ENCODE measurements around the gene AIMP2. TPM values are rescaled to one million over a fixed set of nuclear protein-coding genes. Genes with fewer than 3 reads are reported as not detected.
"Not testable (repeated sequence)": the region's sequence is repeated elsewhere in the genome, so short reads cannot be mapped to it uniquely, and the experiment has no call there.

AIMP2 gene
- total RNA-seq, 1 donor from 2014 or later = 38.4 TPM

DNA sequence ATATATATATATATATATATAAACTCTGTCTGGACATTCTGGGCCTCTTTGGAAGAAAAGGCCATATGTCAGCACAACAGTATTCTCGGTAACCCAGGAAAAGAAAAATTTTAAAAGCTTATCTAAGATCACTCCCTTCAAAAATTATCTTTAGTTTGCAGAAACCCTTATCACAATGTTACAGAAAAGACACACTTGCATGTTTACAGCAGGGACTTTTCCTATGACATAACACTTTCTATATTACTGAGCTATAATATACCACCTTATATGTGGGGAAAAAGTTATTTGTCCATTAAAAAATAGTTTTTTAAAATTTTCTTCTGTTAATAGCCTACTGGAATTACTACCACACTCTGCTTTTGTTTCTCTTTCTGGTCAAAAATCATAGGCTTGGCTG, 47.5 kb downstream of the AIMP2 start:
- no peak overlapping the region for H3K27ac Mint-ChIP-seq
- peaks cover 16% of the 10 kb centered on the region for H3K4me1 Mint-ChIP-seq
- H3K9me3 Mint-ChIP-seq = no peaks in the 10 kb centered on the region
- H3F3A ChIP-seq (ENCODE audit: low read depth) = peaks cover 10% of the 10 kb centered on the region
- H3K9me3 ChIP-seq (ENCODE audit: low read depth) = no peaks in the 10 kb centered on the region
- H2AFZ ChIP-seq (replicated peaks) = no peak overlapping the region
- no peaks in the 10 kb centered on the region for H3K27me3 Mint-ChIP-seq (ENCODE audit: insufficient read depth, low read depth)
- peaks cover 12% of the 10 kb centered on the region for H3K4me1 ChIP-seq
- H3K27me3 ChIP-seq = no peaks in the 10 kb centered on the region
- peak overlapping the region; percentile 96 for H3K4me2 ChIP-seq
- peaks cover 7% of the 10 kb centered on the region for H3K36me3 Mint-ChIP-seq
- H3K27ac ChIP-seq = no peak overlapping the region
- peaks cover 68% of the 10 kb centered on the region for H3K79me2 ChIP-seq (ENCODE audit: low read depth)
- TF ChIP-seq, protein P1, sequence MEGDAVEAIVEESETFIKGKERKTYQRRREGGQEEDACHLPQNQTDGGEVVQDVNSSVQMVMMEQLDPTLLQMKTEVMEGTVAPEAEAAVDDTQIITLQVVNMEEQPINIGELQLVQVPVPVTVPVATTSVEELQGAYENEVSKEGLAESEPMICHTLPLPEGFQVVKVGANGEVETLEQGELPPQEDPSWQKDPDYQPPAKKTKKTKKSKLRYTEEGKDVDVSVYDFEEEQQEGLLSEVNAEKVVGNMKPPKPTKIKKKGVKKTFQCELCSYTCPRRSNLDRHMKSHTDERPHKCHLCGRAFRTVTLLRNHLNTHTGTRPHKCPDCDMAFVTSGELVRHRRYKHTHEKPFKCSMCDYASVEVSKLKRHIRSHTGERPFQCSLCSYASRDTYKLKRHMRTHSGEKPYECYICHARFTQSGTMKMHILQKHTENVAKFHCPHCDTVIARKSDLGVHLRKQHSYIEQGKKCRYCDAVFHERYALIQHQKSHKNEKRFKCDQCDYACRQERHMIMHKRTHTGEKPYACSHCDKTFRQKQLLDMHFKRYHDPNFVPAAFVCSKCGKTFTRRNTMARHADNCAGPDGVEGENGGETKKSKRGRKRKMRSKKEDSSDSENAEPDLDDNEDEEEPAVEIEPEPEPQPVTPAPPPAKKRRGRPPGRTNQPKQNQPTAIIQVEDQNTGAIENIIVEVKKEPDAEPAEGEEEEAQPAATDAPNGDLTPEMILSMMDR (IDR thresholded peaks at IDR 0.05) = no peak
- TF ChIP-seq EZH2 (IDR thresholded peaks at IDR 0.05) (no peak), EZH2phosphoT487 (IDR thresholded peaks at IDR 0.05) (no peak)
- peaks cover 6% of the 10 kb centered on the region for H3K36me3 ChIP-seq
- peaks cover 30% of the 10 kb centered on the region for H4K20me1 ChIP-seq (ENCODE audit: low read depth)
- H3K9ac ChIP-seq = no peak overlapping the region
- no peak overlapping the region for H3K4me3 ChIP-seq
- H3K4me3 Mint-ChIP-seq = no peak overlapping the region
- DNase-seq (ENCODE audit: low spot score) = no peak

DNA sequence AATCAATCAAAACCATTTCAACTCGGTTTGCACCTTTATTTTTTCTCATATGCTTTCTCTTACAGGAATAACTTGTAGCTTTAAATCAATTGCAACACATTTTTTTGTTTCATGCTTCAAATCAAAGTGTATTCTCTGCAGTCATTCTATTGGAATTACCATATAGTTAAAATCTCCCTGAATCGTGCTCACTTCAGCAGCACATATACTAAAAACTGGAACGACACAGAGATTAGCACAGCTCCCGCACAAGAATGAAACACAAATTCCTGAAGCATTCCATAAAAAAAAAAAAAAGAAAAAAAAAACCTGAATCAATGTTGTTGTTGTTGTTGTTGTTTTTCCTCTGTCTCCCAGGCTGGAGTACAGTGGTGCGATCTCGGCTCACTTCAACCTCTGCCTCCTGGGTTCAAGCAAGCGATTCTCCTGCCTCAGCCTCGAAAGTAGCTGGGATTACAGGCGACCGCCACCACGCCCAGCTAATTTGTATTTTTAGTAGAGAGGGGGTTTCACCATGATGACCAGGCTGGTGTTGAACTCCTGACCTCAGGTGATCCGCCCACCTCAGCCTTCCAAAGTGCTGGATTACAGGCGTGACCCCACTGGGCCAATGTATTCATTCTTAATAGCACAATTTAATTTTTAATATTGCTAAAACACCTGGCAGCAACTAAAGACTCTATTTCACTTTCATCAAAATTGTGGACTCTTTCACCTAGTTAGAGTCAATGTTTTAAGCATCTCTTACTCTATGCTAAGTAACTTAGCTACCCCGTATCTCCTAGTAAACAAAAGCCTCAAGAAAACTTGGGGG, 48.5 kb downstream of the AIMP2 start:
- no peaks in the 10 kb centered on the region for H3K9me3 ChIP-seq (ENCODE audit: low read depth)
- peaks cover 16% of the 10 kb centered on the region for H3K4me1 Mint-ChIP-seq
- TF ChIP-seq EZH2 (IDR thresholded peaks at IDR 0.05) (no peak), EZH2phosphoT487 (IDR thresholded peaks at IDR 0.05) (no peak)
- TF ChIP-seq, protein P1 (IDR thresholded peaks at IDR 0.05) = no peak
- H3K27me3 Mint-ChIP-seq (ENCODE audit: insufficient read depth, low read depth) = no peaks in the 10 kb centered on the region
- peaks cover 12% of the 10 kb centered on the region for H3K4me1 ChIP-seq
- peaks cover 6% of the 10 kb centered on the region for H3K36me3 ChIP-seq
- DNase-seq (ENCODE audit: low spot score) = no peak
- peak overlapping the region; percentile 42 for H3K27ac Mint-ChIP-seq
- H3K27ac ChIP-seq = no peak overlapping the region
- no peak overlapping the region for H2AFZ ChIP-seq (replicated peaks)
- peak overlapping the region; percentile 83 for H3K4me3 ChIP-seq
- H3K27me3 ChIP-seq = no peaks in the 10 kb centered on the region
- H3K4me2 ChIP-seq = peak overlapping the region; percentile 96
- peaks cover 60% of the 10 kb centered on the region for H3K79me2 ChIP-seq (ENCODE audit: low read depth)
- H3K36me3 Mint-ChIP-seq = peaks cover 7% of the 10 kb centered on the region
- H3F3A ChIP-seq (ENCODE audit: low read depth) = peaks cover 10% of the 10 kb centered on the region
- peaks cover 30% of the 10 kb centered on the region for H4K20me1 ChIP-seq (ENCODE audit: low read depth)
- peak overlapping the region; percentile 97 for H3K4me3 Mint-ChIP-seq
- no peaks in the 10 kb centered on the region for H3K9me3 Mint-ChIP-seq
- no peak overlapping the region for H3K9ac ChIP-seq

DNA sequence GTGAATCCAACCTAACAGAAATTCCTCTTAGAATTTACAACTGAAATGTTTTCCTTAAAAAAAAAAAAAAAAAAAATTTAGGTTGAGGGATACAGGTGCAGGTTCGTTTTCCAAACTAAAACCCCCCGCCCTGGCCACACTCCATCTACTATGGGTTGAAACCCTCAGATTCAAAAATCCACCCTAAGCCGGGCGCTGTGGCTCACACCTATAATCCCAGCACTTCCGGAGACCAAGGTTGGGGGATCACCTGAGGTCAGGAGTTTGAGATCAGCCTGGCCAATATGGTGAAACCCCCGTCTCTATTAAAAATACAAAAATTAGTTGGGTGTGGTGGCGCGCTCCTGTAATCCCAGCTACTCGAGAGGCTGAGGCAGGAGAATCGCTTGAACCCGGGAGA, 50.9 kb downstream of the AIMP2 start:
- not testable (repeated sequence) for H3K27ac Mint-ChIP-seq; H3K27me3 Mint-ChIP-seq (ENCODE audit: insufficient read depth, low read depth); DNase-seq (ENCODE audit: low spot score); H3F3A ChIP-seq (ENCODE audit: low read depth); H2AFZ ChIP-seq (replicated peaks); H3K9ac ChIP-seq; H3K36me3 Mint-ChIP-seq; H3K27me3 ChIP-seq; H3K9me3 Mint-ChIP-seq; H3K4me2 ChIP-seq; H3K4me3 ChIP-seq; H3K36me3 ChIP-seq; H3K9me3 ChIP-seq (ENCODE audit: low read depth); H3K27ac ChIP-seq
- H3K4me3 Mint-ChIP-seq = peak overlapping the region; percentile 97
- H4K20me1 ChIP-seq (ENCODE audit: low read depth) = peaks cover 29% of the 10 kb centered on the region
- peaks cover 16% of the 10 kb centered on the region for H3K4me1 Mint-ChIP-seq
- H3K4me1 ChIP-seq = peaks cover 12% of the 10 kb centered on the region
- H3K79me2 ChIP-seq (ENCODE audit: low read depth) = peaks cover 40% of the 10 kb centered on the region

DNA sequence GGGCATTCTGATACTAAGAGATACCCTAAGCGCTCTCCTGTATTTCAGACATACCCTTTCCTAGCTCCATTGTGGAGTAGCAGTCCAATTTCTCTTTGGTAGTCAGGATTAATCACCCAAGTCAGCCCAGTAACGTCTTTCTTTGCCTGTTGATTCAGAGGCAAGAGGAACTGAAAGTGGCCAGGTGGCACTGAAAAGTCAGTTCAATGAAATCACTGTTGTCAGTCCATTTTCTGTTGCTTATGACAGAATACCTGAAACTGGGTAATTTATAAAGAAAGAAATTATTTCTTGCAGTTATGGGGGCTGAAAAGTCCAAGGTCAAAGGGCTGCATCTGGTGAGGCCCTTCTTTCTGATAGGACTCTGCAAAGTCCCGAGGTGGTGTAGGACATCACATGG, 62.3 kb downstream of the AIMP2 start:
- TF ChIP-seq EZH2 (IDR thresholded peaks at IDR 0.05) = no peak
- TF ChIP-seq, protein P1 (IDR thresholded peaks at IDR 0.05) = no peak
- TF ChIP-seq EZH2phosphoT487 (IDR thresholded peaks at IDR 0.05) = no peak
- H3K36me3 ChIP-seq = no peaks in the 10 kb centered on the region
- H3K4me3 ChIP-seq = no peak overlapping the region
- H3K36me3 Mint-ChIP-seq = no peaks in the 10 kb centered on the region
- H3K9ac ChIP-seq = no peak overlapping the region
- no peaks in the 10 kb centered on the region for H4K20me1 ChIP-seq (ENCODE audit: low read depth)
- no peaks in the 10 kb centered on the region for H3K9me3 ChIP-seq (ENCODE audit: low read depth)
- H3F3A ChIP-seq (ENCODE audit: low read depth) = no peaks in the 10 kb centered on the region
- no peaks in the 10 kb centered on the region for H3K79me2 ChIP-seq (ENCODE audit: low read depth)
- no peak overlapping the region for H3K4me3 Mint-ChIP-seq
- no peaks in the 10 kb centered on the region for H3K27me3 ChIP-seq
- no peak overlapping the region for H3K4me2 ChIP-seq
- H3K9me3 Mint-ChIP-seq = no peaks in the 10 kb centered on the region
- no peak for DNase-seq (ENCODE audit: low spot score)
- no peak overlapping the region for H2AFZ ChIP-seq (replicated peaks)
- H3K27ac Mint-ChIP-seq = no peak overlapping the region
- peaks cover 3% of the 10 kb centered on the region for H3K27me3 Mint-ChIP-seq (ENCODE audit: insufficient read depth, low read depth)
- no peaks in the 10 kb centered on the region for H3K4me1 ChIP-seq
- H3K4me1 Mint-ChIP-seq = no peaks in the 10 kb centered on the region
- H3K27ac ChIP-seq = no peak overlapping the region

Measured in neural progenitor cell (in vitro differentiated cells).